ENCODE results near the gene FAM131A.

FAM131A gene

DNA sequence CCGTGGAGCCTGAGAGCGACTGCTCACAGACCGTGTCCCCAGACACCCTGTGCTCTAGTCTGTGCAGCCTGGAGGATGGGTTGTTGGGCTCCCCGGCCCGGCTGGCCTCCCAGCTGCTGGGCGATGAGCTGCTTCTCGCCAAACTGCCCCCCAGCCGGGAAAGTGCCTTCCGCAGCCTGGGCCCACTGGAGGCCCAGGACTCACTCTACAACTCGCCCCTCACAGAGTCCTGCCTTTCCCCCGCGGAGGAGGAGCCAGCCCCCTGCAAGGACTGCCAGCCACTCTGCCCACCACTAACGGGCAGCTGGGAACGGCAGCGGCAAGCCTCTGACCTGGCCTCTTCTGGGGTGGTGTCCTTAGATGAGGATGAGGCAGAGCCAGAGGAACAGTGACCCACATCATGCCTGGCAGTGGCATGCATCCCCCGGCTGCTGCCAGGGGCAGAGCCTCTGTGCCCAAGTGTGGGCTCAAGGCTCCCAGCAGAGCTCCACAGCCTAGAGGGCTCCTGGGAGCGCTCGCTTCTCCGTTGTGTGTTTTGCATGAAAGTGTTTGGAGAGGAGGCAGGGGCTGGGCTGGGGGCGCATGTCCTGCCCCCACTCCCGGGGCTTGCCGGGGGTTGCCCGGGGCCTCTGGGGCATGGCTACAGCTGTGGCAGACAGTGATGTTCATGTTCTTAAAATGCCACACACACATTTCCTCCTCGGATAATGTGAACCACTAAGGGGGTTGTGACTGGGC, 7.3 kb downstream of the FAM131A start:
- Mint-ChIP-seq H3K27ac (no peak overlapping the region), H3K27me3 (no peaks in the 10 kb centered on the region), H3K9me3 (no peaks in the 10 kb centered on the region), H3K4me1 (peaks cover 14% of the 10 kb centered on the region), H3K4me3 (no peak overlapping the region)
- ATAC-seq (peak; percentile 14), DNase-seq (no peak)

DNA sequence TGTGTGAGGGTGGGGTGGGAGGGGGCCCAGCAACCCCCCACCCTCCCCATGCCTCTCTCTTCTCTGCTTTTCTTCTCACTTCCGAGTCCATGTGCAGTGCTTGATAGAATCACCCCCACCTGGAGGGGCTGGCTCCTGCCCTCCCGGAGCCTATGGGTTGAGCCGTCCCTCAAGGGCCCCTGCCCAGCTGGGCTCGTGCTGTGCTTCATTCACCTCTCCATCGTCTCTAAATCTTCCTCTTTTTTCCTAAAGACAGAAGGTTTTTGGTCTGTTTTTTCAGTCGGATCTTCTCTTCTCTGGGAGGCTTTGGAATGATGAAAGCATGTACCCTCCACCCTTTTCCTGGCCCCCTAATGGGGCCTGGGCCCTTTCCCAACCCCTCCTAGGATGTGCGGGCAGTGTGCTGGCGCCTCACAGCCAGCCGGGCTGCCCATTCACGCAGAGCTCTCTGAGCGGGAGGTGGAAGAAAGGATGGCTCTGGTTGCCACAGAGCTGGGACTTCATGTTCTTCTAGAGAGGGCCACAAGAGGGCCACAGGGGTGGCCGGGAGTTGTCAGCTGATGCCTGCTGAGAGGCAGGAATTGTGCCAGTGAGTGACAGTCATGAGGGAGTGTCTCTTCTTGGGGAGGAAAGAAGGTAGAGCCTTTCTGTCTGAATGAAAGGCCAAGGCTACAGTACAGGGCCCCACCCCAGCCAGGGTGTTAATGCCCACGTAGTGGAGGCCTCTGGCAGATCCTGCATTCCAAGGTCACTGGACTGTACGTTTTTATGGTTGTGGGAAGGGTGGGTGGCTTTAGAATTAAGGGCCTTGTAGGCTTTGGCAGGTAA, 8.1 kb downstream of the FAM131A start:
- DNase-seq (no peak), ATAC-seq (no peak)
- H3K9me3 Mint-ChIP-seq = no peaks in the 10 kb centered on the region
- peak overlapping the region in 1 of 2 donors; percentile 22 for H3K27ac Mint-ChIP-seq
- H3K27me3 Mint-ChIP-seq = no peaks in the 10 kb centered on the region
- H3K4me3 Mint-ChIP-seq = no peak overlapping the region
- peaks cover 12% of the 10 kb centered on the region for H3K4me1 Mint-ChIP-seq

DNA sequence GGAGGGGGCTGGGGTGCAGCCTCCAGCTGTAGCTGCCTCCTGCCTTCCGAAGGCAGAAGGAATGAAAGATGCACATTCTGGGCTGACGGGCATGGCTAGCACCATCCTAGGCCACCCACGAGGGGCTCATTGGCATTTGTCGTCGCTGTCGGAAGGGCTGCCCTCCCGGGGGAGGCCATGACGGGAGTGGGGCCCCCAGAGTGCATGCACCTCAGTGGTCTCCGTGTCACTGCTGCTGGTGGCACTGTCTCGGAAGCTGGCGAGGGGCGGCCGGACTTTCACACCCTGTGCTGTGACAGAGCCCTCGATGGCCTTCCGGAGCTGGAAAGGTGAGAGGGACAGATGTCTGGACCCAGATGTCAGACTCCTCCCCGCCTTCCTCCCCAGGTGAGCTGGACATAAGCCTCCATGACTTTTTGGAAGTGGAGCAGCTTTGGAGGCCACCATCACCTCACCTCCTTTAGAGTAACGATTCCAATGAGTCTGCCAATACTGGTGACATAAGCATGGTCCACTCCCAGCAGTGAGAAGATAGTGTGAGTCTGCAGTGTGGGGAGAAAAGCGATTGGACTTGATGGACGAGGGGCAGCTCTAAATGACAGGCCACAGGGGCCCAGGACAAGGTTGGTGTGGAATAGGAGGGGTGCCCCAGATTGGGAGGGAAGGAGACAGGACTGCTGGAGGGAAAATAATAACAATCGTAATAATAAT, 9.2 kb downstream of the FAM131A start:
- H3K27ac Mint-ChIP-seq = no peak overlapping the region
- DNase-seq (no peak), ATAC-seq (no peak)
- H3K4me3 Mint-ChIP-seq = no peak overlapping the region
- no peaks in the 10 kb centered on the region for H3K27me3 Mint-ChIP-seq
- H3K9me3 Mint-ChIP-seq = no peaks in the 10 kb centered on the region
- H3K4me1 Mint-ChIP-seq = peaks cover 4% of the 10 kb centered on the region

DNA sequence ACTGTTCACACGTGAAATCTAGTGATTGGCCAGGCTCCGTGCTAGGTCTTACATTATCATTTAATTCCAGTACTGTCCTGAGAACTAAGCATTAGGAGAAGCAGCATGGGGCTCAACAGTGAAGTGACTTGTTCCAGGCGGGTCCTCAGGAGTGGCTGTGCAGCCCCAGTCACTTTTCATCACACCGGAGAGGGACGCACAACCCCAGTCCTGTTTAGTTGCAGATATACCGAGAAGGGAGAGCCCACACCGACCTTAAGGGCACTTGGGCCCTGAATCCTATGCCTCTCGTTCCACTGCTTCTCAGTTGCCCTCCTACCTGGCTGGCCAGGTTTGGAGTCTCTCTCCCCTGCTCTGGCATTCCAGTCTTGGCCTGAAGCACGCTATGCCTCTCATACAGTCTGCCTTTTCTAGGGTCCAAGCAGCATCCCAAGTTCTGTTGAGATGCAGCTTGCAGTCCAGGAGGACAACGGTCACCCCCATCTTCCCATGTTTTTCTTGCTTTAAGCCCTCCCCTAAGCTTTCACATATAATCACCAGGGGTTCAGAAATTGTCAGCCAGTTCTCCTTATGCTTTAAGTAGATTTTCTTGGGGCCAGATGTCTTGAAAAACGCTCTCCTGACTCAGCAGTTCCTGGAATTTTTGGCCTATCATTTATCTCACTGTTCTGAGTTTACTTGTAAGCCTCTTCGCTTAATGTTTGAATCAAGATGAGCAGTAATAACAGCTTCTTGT, 10.1 kb downstream of the FAM131A start:
- peaks cover 4% of the 10 kb centered on the region for H3K4me1 Mint-ChIP-seq
- DNase-seq = no peak
- no peaks in the 10 kb centered on the region for H3K9me3 Mint-ChIP-seq
- no peak overlapping the region for H3K27ac Mint-ChIP-seq
- ATAC-seq = no peak
- no peaks in the 10 kb centered on the region for H3K27me3 Mint-ChIP-seq
- no peak overlapping the region for H3K4me3 Mint-ChIP-seq

DNA sequence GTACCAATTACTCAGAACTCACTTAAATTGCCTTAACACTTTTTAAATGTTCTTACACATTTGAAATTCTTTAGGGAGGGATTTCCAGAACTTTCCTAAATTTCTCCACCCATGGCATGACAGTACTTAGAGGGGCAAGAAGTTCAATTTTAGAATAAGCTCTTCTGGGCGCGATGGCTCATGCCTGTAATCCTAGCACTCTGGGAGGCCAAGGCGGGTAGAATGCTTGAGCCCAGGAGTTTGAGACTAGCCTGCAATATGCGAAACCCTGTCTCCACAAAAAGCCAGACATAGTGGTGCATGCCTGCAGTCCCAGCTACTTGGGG, 10.6 kb downstream of the FAM131A start:
- H3K27me3 Mint-ChIP-seq = no peaks in the 10 kb centered on the region
- peaks cover 4% of the 10 kb centered on the region for H3K4me1 Mint-ChIP-seq
- H3K9me3 Mint-ChIP-seq = no peaks in the 10 kb centered on the region
- no peak for ATAC-seq
- no peak overlapping the region for H3K4me3 Mint-ChIP-seq
- H3K27ac Mint-ChIP-seq = no peak overlapping the region
- no peak for DNase-seq

DNA sequence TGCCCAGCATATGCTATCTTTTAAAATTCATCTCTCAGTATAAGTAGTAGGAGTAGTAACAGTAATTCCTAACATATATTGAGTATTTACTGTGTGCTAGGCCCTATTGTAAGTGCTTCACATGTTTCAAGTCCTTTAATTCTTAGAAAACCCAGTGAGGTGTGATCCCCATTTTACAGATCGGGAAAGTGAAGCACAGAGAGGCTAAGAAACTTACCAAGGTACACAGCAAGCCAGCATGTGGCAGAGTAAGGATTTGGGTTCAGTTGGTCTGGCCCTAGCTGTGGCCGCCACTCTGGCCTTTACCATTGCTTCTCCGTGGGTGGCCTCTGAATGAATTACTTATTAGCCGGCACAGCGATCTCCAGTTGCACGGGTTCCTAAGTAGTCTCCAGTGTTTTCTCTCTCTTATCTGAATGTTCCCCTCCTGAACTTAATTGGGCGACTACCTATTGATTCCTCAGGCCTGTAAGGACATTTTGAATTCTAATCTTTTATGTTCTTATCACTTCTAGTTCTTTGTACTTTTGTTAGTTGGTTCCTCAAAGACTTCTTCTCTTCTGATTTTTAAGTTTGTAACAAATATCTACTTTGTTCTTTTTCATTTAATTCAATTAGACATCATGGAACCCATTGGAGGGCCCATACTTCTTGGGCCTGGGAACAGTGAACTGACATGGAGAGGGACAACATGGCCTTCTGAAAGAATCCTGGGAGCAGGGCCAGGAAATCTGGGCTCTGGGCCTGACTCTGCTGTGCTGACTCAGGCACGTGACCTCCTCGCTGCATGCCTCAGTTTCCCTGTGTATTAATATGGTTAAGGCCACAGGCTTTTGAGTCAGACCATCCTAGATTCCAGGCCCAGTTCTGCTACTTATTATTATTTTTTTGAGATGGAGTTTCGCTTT, 12.4 kb downstream of the FAM131A start:
- DNase-seq (no peak), ATAC-seq (no peak)
- Mint-ChIP-seq H3K27ac (no peak overlapping the region), H3K27me3 (no peaks in the 10 kb centered on the region), H3K9me3 (no peaks in the 10 kb centered on the region), H3K4me1 (peaks cover 12% of the 10 kb centered on the region), H3K4me3 (no peak overlapping the region)

DNA sequence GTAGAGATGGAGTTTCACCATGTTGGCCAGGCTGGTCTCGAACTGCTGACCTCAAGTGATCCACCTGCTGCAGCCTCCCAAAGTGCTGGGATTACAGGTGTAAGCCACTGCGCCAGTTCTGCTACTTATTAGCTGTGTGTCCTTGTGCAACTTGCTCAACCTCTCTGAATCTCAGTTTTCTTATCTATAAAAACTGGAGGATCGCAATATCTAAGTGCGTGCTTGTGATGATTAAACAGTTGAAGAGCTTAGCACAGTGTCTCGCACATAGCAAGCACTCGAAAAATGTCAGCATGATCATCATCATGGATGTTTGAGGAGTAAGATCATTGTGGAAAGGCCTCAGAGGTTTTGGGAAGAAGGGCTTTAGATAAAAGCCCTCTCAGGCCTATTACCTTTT, 13.2 kb downstream of the FAM131A start:
- Mint-ChIP-seq H3K4me1 (peaks cover 14% of the 10 kb centered on the region), H3K27me3 (no peaks in the 10 kb centered on the region), H3K27ac (no peak overlapping the region), H3K9me3 (no peaks in the 10 kb centered on the region), H3K4me3 (no peak overlapping the region)
- no peak for DNase-seq
- no peak for ATAC-seq

DNA sequence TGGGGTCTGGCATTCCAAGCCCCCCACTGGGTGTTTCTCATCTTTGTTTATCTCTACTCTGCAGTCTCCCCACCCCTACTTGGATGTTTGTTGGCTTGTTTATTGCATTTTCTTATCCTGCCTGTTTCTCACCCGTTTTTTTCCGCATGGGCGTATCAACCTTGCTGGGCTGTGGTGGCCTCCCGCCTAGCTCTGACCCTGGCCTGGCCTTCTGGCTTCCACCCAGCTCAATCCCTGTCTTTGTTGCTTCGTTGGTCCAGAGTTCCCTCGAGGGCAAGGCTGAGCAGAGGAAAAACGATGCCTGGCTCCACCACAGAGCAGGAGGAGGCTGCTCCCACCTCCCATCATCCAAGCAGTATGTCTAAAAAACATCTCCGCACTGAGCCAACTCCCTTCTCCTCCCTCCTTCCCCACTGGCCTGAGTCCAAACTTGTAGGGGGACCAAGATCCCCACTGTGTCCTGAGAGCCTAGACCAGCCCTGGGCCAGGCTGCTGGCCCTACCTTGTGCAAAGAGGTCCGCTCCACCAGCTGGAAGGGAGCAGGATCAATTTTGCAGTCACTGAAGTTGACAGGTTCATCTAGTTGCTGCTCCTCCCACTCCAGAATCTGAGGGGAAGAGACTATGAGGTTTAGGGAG, 14.2 kb downstream of the FAM131A start:
- H3K27ac Mint-ChIP-seq = no peak overlapping the region
- ATAC-seq (no peak), DNase-seq (no peak)
- H3K4me1 Mint-ChIP-seq = peaks cover 13% of the 10 kb centered on the region
- no peak overlapping the region for H3K4me3 Mint-ChIP-seq
- H3K9me3 Mint-ChIP-seq = no peaks in the 10 kb centered on the region
- H3K27me3 Mint-ChIP-seq = no peaks in the 10 kb centered on the region

DNA sequence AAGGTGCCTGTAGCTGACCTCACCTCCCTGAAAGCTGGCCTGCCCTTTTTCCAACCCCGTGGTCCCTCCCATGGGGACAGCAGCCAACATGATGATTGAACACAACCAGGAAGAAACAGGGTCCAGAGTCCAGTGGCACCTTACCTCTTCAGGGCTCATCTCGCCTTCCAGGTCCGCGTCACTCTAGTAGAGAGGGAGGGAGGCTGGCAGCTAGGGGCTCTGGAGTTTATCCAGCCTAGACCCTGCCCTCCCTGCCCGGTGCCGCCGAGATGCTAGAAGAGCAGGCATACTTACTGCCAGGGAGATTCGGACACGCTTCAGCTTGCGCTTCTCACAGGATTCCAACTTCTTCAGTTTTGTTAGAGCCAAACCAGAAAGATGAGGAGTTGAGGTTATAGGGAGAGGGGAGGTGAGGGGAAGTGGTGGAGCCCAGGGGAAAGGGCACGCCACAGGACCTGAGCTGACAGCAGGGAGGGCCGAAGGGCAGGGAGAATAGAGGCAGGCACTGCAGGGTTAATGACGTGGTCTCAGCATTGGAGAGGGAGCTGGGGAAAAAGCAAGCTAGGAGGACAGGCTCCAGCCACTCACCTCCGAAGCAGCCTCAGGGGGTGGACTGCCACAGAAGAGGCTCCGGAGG, 14.9 kb downstream of the FAM131A start:
- no peak overlapping the region for H3K4me3 Mint-ChIP-seq
- no peaks in the 10 kb centered on the region for H3K9me3 Mint-ChIP-seq
- DNase-seq (no peak), ATAC-seq (no peak)
- no peaks in the 10 kb centered on the region for H3K27me3 Mint-ChIP-seq
- no peak overlapping the region for H3K27ac Mint-ChIP-seq
- H3K4me1 Mint-ChIP-seq = peaks cover 13% of the 10 kb centered on the region

DNA sequence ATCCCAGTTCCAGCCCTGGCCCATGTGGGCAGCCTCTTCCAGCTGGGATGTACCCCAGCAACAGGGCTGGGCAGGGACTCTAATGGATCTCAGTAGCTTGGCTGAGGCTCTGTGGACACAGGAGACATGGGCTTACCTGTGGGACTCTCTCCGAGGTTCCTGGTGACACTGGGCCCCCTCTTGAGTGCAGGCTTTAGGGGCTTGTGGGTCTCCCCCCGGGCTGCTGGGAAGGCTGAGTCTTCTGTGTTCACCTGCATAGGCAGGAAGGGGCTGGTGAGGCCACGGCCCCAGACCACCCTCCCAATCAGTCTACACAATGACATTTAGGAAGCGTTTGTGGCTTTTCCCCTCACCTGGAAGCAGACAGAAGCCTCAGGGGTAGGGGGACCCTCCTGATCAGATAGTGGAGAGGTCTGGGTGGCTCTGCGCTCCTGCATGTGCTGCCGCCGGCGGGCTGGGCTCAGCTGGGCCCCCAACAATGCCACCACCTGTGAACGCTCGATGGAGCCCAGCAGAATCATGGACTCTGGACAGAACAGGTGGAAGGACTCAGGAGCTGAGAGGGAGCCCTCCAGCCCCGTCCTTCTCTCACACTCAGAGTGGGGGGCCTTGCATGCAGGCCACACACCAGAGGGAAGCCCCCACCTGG, 15.6 kb downstream of the FAM131A start:
- DNase-seq (no peak), ATAC-seq (no peak)
- no peak overlapping the region for H3K27ac Mint-ChIP-seq
- H3K4me3 Mint-ChIP-seq = no peak overlapping the region
- H3K4me1 Mint-ChIP-seq = peaks cover 13% of the 10 kb centered on the region
- no peaks in the 10 kb centered on the region for H3K27me3 Mint-ChIP-seq
- H3K9me3 Mint-ChIP-seq = no peaks in the 10 kb centered on the region

DNA sequence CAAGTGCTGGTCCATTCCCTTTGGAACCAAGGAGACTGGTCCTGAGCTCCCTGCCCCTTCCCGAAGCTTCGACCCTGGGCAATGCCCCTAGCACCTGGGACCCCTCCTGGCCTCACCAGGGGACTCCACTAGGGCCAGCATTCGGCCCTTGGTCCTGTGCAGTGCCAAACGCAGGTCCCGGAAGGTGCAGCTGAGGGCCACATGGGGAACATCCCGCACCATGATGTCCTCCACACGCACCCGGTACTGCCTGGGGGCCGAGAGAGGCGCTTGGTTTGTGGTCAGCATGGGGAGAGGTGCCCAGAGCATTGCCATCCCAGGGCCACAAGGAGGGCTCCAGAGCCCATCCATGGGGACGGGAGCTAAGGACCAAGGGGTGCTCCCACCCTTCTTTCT, 16.1 kb downstream of the FAM131A start:
- ATAC-seq = no peak
- H3K9me3 Mint-ChIP-seq = no peaks in the 10 kb centered on the region
- no peaks in the 10 kb centered on the region for H3K27me3 Mint-ChIP-seq
- H3K27ac Mint-ChIP-seq = peak overlapping the region in 1 of 2 donors; percentile 63
- H3K4me1 Mint-ChIP-seq = peaks cover 13% of the 10 kb centered on the region
- H3K4me3 Mint-ChIP-seq = no peak overlapping the region
- DNase-seq = no peak

DNA sequence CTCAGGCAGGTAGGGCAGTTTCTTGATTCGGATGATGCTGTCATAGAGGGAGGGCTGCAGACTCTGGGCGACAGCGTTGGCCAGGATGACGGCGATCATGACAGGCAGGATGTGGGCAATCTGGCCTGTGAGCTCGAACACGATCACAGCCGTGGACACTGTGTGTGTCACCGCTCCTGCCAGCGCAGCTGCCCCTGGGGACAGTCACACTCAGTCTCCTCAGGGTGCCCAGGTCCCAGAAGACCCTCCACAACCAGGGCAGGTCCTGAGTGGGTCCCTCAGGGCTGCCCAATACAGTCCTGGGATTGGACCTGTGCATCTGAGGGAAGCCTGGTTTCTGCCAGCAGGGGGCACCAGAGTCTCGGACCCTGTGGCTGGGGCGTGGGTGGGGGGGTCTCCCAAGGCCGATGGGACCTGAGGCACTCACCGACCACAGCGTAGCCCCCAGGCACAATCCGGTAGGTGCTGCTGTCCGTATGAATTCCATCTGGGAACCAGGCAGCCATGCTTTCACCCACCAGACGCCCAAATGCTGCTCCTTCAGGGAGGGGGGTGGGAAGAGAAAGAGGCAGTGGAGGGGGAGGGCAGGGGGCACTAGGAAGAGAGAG, 16.8 kb downstream of the FAM131A start:
- no peak overlapping the region for H3K4me3 Mint-ChIP-seq
- no peaks in the 10 kb centered on the region for H3K9me3 Mint-ChIP-seq
- DNase-seq (peak; percentile 51 to 61), ATAC-seq (peak; percentile 78)
- H3K4me1 Mint-ChIP-seq = peaks cover 16% of the 10 kb centered on the region
- H3K27me3 Mint-ChIP-seq = no peaks in the 10 kb centered on the region
- H3K27ac Mint-ChIP-seq = peak overlapping the region in 1 of 2 donors; percentile 63

DNA sequence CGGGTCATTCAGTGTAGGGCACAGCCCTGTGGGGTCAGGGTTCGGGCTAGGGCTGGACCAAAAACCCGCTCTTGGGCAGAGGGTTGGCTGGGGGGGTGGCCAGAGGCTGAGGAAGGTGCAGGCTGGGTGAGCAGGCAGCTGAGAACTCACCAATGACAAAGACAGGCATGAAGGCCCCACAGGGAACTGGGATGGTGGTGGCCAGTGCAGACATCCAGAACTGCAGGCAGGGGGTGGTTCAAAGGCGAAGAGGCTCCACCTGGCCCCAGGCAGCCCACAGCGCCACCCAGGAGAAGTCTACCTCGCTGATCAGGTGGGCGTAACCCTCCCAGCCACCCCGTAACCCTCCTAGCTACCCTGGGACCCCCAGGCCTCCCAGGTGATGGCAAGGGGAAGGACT, 17.4 kb downstream of the FAM131A start:
- Mint-ChIP-seq H3K4me3 (no peak overlapping the region), H3K4me1 (peaks cover 21% of the 10 kb centered on the region), H3K9me3 (no peaks in the 10 kb centered on the region), H3K27me3 (no peaks in the 10 kb centered on the region), H3K27ac (no peak overlapping the region)
- DNase-seq = no peak
- peak; percentile 15 for ATAC-seq
